Heart right ventricle (tissue), 16 donors: ENCODE data around the gene UGP2. TPM values are rescaled to one million over a fixed set of nuclear protein-coding genes. Genes with fewer than 3 reads are reported as not detected.
"Not testable (repeated sequence)": the region's sequence is repeated elsewhere in the genome, so short reads cannot be mapped to it uniquely, and the experiment has no call there.

ENCODE experiments used
- ATAC-seq, 8 donors: fragments of 200-7000 bp; cut with Tn5 transposase; one replicate each; pipeline ENCODE4 v1.9.1; 2020; ENCODE audit warnings: mild to moderate bottlenecking in 8 of 8, moderate library complexity in 8 of 8, moderate number of reproducible peaks in 1 of 8
- DNase-seq, 2 donors: peaks; one replicate each; pipeline ENCODE4 v3.0.0-alpha.2; 2020
- H3K27ac ChIP-seq, 10 donors: fragments of 200-600 bp; sonication (generic) in 2 of 10; one replicate each; pipeline versions ENCODE4 v1.5.0 to v1.8.0; 2020 to 2022; ENCODE audit warnings: mild to moderate bottlenecking in 3 of 10
- H3K27me3 ChIP-seq, 7 donors: fragments of 200-600 bp; one replicate each; pipeline ENCODE4 v1.8.0; 2021 to 2022; ENCODE audit warnings: mild to moderate bottlenecking in 2 of 7
- H3K36me3 ChIP-seq, 9 donors: fragments of 200-600 bp; sonication (generic) in 1 of 9; one replicate each; pipeline versions ENCODE4 v1.5.0 to v1.8.0; 2020 to 2022; ENCODE audit warnings: mild to moderate bottlenecking in 2 of 9
- H3K4me1 ChIP-seq, 9 donors: fragments of 200-600 bp; sonication (generic) in 1 of 9; one replicate each; pipeline versions ENCODE4 v1.5.0 to v1.8.0; 2020 to 2022; ENCODE audit warnings: mild to moderate bottlenecking in 4 of 9
- H3K4me3 ChIP-seq, 10 donors: fragments of 200-600 bp; sonication (generic) in 2 of 10; one replicate each; pipeline versions ENCODE4 v1.5.0 to v1.8.0; 2020 to 2022; ENCODE audit warnings: mild to moderate bottlenecking in 7 of 10, moderate library complexity in 2 of 10
- H3K9me3 ChIP-seq, 11 donors: fragments of 200-600 bp in 10 of 11; sonication (generic) in 2 of 11; one replicate each; pipeline versions ENCODE4 v1.5.0 to v1.8.0; 2013 to 2022; ENCODE audit warnings: mild to moderate bottlenecking in 2 of 11, control low read depth in 1 of 11, moderate library complexity in 1 of 11
- CTCF ChIP-seq, 9 donors: fragments of 200-600 bp; sonication (generic) in 2 of 9; IDR thresholded peaks; one replicate each; pipeline versions ENCODE4 v1.5.0 to v1.8.0; 2021 to 2022; ENCODE audit warnings: antibody characterized with exemption in 9 of 9, mild to moderate bottlenecking in 5 of 9, moderate library complexity in 1 of 9
- WGBS, 2 donors: extraction: QIAGEN DNeasy Blood & Tissue Kit; methylation state at CpG; one replicate each; pipeline ENCODE4 v1.1.7; 2013; ENCODE audit warnings: inconsistent platforms in 1 of 2; 5-methylcytosine and 5-hydroxymethylcytosine counted together
- intact Hi-C, 10 donors: fragments of 100-400 bp; cut with DNase I; formaldehyde crosslinking; loops; one replicate each; pipeline versions ENCODE4 v1.11.1 to v1.14.2; 2022
- polyA plus RNA-seq, 2 donors: library from polyadenylated mRNA; stranded (reverse); fragments of 200-250 nt; gene quantifications; one replicate each; pipeline ENCODE4 v1.2.3, GENCODE V29; 2013
- total RNA-seq, 10 donors: library from RNA; stranded (reverse); fragmentation: NEBNext Ultra II Directional in 3 of 10; extraction: Animal tissue kit (Norgen Biotek cat#: 25700) in 3 of 10; gene quantifications; one replicate each; pipeline versions ENCODE4 v1.2.1 to v1.2.4, GENCODE V29; 2021 to 2023
- donor health status: Arrhythmogenic right ventricular cardiomyopathy.
- donor health status: ischemic (EF 13 %, LVEDD 7.1; RV severe dilation, severe dysfunction).
- donor health status: healthy with polysubstance abuse.
- donor health status: DM: no; HTN: yes; CAD: no.
- donor health status: DM: no; HTN: no; CAD: no.
- donor health status: ischemic (EF 25% LVEDD 6.9; RV normal size, moderate dysfunction).
- donor health status: ischemic (EF 25% LVEDD 5.7; RV mildly dilated, moderate dysfunction).
- donor health status: healthy.
- donor health status: DM: yes; HTN: yes; CAD: no.
- donor health status: Ischemic cardiomyopathy.
- donor health status: ischemic (EF 35%, LVEDD 5.7; RV mildly dilated, moderate dysfunction).
- donor health status: nonischemic (EF 11% LVEDD 7.7; RV severe dilation, severe dysfunction).
- donor health status: DM: yes; HTN: yes; CAD: no.
- donor health status: PGD.
- donor health status: ischemic (EF 29% LVEDD 5.4; RV normal size, mild dysfunction).
- donor health status: nonischemic (EF 23%, LVEDD 6.1; RV moderate dilation, normal function).

Gene UGP2
- total and polyA plus RNA-seq, 12 donors: 139 to 632 (median 371) TPM

DNA sequence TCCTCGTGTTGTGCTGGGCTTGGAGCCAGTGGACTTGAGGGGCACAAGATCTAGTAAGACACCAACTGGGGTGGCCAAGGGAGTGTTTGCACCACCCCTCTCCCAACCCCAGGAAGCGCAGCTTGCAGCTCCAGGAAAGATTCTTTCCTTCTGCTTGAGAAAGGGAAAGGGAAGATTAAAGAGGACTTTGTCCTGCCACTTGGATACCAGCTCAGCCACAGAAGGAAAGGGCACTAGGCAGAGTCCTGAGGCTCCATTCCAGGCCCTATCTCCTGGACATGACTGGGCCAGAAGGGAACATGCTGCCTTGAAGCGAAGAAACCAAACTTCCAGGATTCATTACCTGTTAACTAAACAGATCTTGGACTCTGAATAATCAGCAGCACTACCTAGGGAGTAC is 44.9 kb upstream of the UGP2 start:
- TF ChIP-seq CTCF (IDR thresholded peaks at IDR 0.05): no peak
- H3K36me3 ChIP-seq: no peaks in the 10 kb centered on the region
- WGBS, 2 donors: 95 to 98% methylated on average over 3 of the region's 3 CpGs
- ATAC-seq (no peak), DNase-seq (no peak)
- H3K27ac ChIP-seq: no peak overlapping the region
- intact Hi-C loops: no loop called here
- H3K27me3 ChIP-seq: no peaks in the 10 kb centered on the region
- no peaks in the 10 kb centered on the region for H3K9me3 ChIP-seq
- H3K4me3 ChIP-seq: no peak overlapping the region
- H3K4me1 ChIP-seq: no peaks in the 10 kb centered on the region

DNA sequence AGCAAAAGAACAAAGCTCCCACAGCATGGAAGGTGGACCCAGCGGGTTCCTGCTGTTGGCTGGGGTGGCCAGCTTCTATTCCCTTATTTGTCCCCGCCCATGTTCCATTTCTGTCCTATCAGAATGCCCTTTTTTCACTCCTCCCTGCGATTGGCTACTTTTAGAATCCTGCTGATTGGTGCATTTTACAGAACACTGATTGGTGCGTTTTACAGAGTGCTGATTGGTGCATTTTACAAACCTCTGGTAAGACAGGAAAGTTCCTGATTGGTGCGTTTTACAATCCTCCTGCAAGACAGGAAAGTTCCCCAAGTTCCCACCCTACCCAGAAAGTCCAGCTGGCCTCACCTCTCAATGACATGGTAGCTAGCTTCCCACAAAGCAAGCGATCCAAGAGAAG is 40.2 kb upstream of the UGP2 start:
- Histone ChIP-seq H3K4me3 (no peak overlapping the region), H3K36me3 (no peaks in the 10 kb centered on the region), H3K27ac (no peak overlapping the region), H3K27me3 (no peaks in the 10 kb centered on the region), H3K4me1 (no peaks in the 10 kb centered on the region), H3K9me3 (no peaks in the 10 kb centered on the region)
- ATAC-seq: no peak
- TF ChIP-seq CTCF (IDR thresholded peaks at IDR 0.05): no peak
- WGBS, 2 donors: 94% methylated on average over 6 of the region's 6 CpGs
- intact Hi-C loops: no loop called here
- DNase-seq: no peak

- Histone ChIP-seq H3K4me3 (no peak overlapping the region), H3K4me1 (no peaks in the 10 kb centered on the region), H3K27me3 (no peaks in the 10 kb centered on the region), H3K27ac (no peak overlapping the region), H3K9me3 (no peaks in the 10 kb centered on the region), H3K36me3 (no peaks in the 10 kb centered on the region)
- no peak for TF ChIP-seq CTCF (IDR thresholded peaks at IDR 0.05)
- intact Hi-C loops: no loop called here
- no peak for ATAC-seq
- no peak for DNase-seq
These were observed 36.3 kb upstream of the UGP2 start for GRCh38 chr2:63805412-63805811.

- ATAC-seq, H3K4me1 ChIP-seq, H3K4me3 ChIP-seq, intact Hi-C loops, H3K36me3 ChIP-seq, H3K27ac ChIP-seq, DNase-seq, H3K9me3 ChIP-seq, H3K27me3 ChIP-seq: not testable (repeated sequence)
- 83 to 87% methylated on average over 1 of the region's 6 CpGs for WGBS, 2 donors
These were observed 33.7 kb upstream of the UGP2 start for GRCh38 chr2:63808036-63808435.

- WGBS, 2 donors: 95% methylated on average over 29 of the region's 29 CpGs
- intact Hi-C loops, ATAC-seq, H3K36me3 ChIP-seq, H3K27ac ChIP-seq, H3K9me3 ChIP-seq, DNase-seq, H3K27me3 ChIP-seq, H3K4me1 ChIP-seq, H3K4me3 ChIP-seq: not testable (repeated sequence)
These were observed 32.8 kb upstream of the UGP2 start for GRCh38 chr2:63808911-63809310.

- H3K4me1 ChIP-seq: peaks cover 0 to 11% (median 0%) of the 10 kb centered on the region in 9 donors
- intact Hi-C loops: no loop called here
- no peaks in the 10 kb centered on the region for H3K9me3 ChIP-seq
- no peak for TF ChIP-seq CTCF (IDR thresholded peaks at IDR 0.05)
- no peaks in the 10 kb centered on the region for H3K36me3 ChIP-seq
- no peaks in the 10 kb centered on the region for H3K27me3 ChIP-seq
- DNase-seq: no peak
- H3K4me3 ChIP-seq: no peak overlapping the region
- no peak overlapping the region for H3K27ac ChIP-seq
- no peak for ATAC-seq
- 96 to 100% methylated on average over 3 of the region's 3 CpGs for WGBS, 2 donors
These were observed 30.6 kb upstream of the UGP2 start for GRCh38 chr2:63811063-63811462.

DNA sequence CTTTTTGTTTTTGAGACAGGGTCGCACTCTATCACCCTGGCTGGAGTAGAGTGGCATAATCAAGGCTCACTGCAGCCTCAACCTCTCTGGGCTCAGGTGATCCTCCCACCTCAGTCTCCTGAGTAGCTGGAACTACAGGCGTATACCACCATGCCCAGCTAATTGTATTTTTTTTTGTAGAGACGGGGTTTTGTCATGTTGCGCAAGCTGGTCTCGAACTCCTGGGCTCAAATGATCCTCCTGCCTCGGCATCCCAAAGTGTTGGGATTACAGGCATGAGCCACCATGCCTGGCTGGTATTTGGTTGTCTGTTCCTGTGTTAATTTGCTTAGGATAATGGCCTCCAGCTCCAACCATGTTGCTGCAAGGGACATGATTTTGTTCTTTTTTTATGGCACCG is 29.8 kb upstream of the UGP2 start:
- ATAC-seq, H3K36me3 ChIP-seq, DNase-seq, H3K9me3 ChIP-seq, intact Hi-C loops, H3K4me3 ChIP-seq, H3K27me3 ChIP-seq, H3K27ac ChIP-seq: not testable (repeated sequence)
- whole genome bisulfite sequencing, 2 donors: 97% methylated on average over 7 of the region's 7 CpGs
- peaks cover 0 to 16% (median 0%) of the 10 kb centered on the region in 9 donors for H3K4me1 ChIP-seq
